Measurements from ENCODE around the gene NFYA. TPM values are rescaled to one million over a fixed set of nuclear protein-coding genes. Genes with fewer than 3 reads are reported as not detected.

NFYA gene
- total RNA-seq, 1 donor from 2014 or later: 62.7 TPM

DNA sequence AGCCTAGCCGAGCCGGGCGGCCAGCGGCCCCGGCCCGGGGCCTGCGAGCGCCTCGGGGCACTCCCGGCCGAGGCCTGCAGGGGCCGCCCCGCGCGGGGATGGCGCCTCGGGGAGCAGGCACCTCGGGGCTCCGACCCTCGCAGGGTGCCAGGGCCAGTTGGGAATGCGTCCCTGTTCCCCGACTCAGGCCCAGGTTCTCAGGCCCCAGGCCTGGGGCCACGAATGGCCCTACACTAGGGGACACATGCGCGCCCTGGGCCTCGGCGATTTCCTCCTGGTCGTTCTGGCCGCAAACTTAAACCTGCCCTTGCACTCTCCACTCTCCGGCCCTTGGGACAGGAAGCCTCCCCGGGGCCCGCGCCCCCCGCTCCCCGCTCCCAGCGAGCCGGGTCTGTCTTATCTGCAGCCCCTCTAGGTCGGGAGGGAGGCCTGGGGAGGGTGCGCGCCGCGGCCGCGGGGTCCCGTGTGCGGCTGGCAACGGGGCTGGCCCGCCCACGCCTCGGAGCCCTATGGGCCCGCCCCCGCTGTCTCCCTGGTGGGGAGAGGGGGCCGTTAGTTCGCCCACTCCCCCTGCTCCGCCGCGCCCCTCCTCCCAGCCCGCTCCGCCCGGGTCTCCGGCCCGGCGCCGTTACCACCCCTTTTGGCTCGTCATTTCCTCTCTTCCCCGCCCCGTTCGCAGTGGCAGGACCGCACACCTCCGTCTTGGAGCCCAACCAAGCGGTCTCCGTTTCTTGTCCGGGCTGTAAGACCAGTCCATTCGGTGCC lies 611 bp downstream of the NFYA start:
- DNase-seq (ENCODE audit: low spot score, unreplicated experiment): peak; percentile 77
- Mint-ChIP-seq H3K27ac (peak overlapping the region; percentile 93), H3K4me1 (ENCODE audit: low read depth) (peaks cover 35% of the 10 kb centered on the region), H3K27me3 (no peaks in the 10 kb centered on the region), H3K9me3 (ENCODE audit: low read depth) (no peaks in the 10 kb centered on the region), H3K36me3 (ENCODE audit: insufficient read depth) (no peaks in the 10 kb centered on the region), H3K4me3 (ENCODE audit: low read depth) (peak overlapping the region; percentile 90)
- peak; percentile 70 for TF ChIP-seq CTCF (IDR thresholded peaks at IDR 0.05; ENCODE audit: unreplicated experiment)

GRCh38 chr6:41073968-41074691 lies 1.4 kb downstream of the NFYA start:
- Mint-ChIP-seq H3K4me3 (ENCODE audit: low read depth) (peak overlapping the region; percentile 86), H3K27me3 (no peaks in the 10 kb centered on the region), H3K4me1 (ENCODE audit: low read depth) (peaks cover 35% of the 10 kb centered on the region), H3K27ac (peak overlapping the region; percentile 93), H3K9me3 (ENCODE audit: low read depth) (no peaks in the 10 kb centered on the region), H3K36me3 (ENCODE audit: insufficient read depth) (peaks cover 2% of the 10 kb centered on the region)
- TF ChIP-seq CTCF (IDR thresholded peaks at IDR 0.05; ENCODE audit: unreplicated experiment): no peak
- DNase-seq (ENCODE audit: low spot score, unreplicated experiment): no peak

GRCh38 chr6:41074692-41075436 lies 2.1 kb downstream of the NFYA start:
- Mint-ChIP-seq H3K36me3 (ENCODE audit: insufficient read depth) (peaks cover 4% of the 10 kb centered on the region), H3K9me3 (ENCODE audit: low read depth) (no peaks in the 10 kb centered on the region)

GRCh38 chr6:41075651-41076626 lies 3.2 kb downstream of the NFYA start:
- no peaks in the 10 kb centered on the region for H3K9me3 Mint-ChIP-seq (ENCODE audit: low read depth)
- H3K36me3 Mint-ChIP-seq (ENCODE audit: insufficient read depth): peaks cover 11% of the 10 kb centered on the region
- H3K27me3 Mint-ChIP-seq: no peaks in the 10 kb centered on the region
- no peak for TF ChIP-seq CTCF (IDR thresholded peaks at IDR 0.05; ENCODE audit: unreplicated experiment)
- peaks cover 30% of the 10 kb centered on the region for H3K4me1 Mint-ChIP-seq (ENCODE audit: low read depth)
- DNase-seq (ENCODE audit: low spot score, unreplicated experiment): no peak
- no peak overlapping the region for H3K27ac Mint-ChIP-seq
- peak overlapping the region; percentile 86 for H3K4me3 Mint-ChIP-seq (ENCODE audit: low read depth)

More at GRCh38 chr6:41074692-41075436, 2.1 kb downstream of the NFYA start:
- DNase-seq (ENCODE audit: low spot score, unreplicated experiment): no peak
- Mint-ChIP-seq H3K27me3 (no peaks in the 10 kb centered on the region), H3K4me1 (ENCODE audit: low read depth) (peaks cover 34% of the 10 kb centered on the region), H3K4me3 (ENCODE audit: low read depth) (peak overlapping the region; percentile 86), H3K27ac (peak overlapping the region; percentile 93)
- no peak for TF ChIP-seq CTCF (IDR thresholded peaks at IDR 0.05; ENCODE audit: unreplicated experiment)

Data from progenitor cell of endocrine pancreas (in vitro differentiated cells).